ENCODE measurements around the gene CFAP206.

The CFAP206 gene

GRCh38 chr6:87407901-87408720 is at the start of gene CFAP206:
Gene CFAP206 (plus strand): TSS chr6:87407972. CDS start chr6:87409840, 1,868 bp downstream.
- DNase-seq = peak; percentile 79

DNA sequence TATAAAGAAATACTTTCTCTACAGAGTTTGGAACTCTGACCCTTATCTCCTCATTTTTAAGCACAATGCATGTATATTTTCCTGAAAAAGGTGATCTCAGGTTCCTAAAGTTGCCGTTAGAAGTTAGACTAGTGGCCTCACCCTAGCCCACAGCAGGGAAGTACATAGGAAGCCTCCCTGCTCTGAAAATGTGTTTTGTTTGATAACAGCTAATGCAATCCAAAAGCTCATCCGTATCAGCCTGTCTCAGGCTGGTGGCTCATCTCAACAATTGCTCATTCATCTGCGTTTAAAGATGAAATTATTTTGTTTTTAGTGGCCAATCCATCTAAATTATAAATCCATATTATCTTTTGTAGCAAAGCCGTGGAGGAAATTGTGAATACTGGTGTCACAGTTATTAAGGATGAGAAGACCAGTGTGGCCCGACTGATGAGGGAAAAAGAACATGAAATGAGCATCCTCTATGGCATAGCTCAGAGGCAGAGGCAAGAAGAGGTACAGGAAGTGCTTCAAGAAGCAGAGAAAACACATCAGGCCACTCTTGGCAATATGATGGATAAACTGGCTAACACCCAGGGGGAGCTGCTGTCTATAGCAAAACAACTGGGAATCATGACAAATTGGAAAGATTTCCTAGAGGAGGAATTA is 43.0 kb upstream of the CFAP206 start:
- DNase-seq = no peak

DNA sequence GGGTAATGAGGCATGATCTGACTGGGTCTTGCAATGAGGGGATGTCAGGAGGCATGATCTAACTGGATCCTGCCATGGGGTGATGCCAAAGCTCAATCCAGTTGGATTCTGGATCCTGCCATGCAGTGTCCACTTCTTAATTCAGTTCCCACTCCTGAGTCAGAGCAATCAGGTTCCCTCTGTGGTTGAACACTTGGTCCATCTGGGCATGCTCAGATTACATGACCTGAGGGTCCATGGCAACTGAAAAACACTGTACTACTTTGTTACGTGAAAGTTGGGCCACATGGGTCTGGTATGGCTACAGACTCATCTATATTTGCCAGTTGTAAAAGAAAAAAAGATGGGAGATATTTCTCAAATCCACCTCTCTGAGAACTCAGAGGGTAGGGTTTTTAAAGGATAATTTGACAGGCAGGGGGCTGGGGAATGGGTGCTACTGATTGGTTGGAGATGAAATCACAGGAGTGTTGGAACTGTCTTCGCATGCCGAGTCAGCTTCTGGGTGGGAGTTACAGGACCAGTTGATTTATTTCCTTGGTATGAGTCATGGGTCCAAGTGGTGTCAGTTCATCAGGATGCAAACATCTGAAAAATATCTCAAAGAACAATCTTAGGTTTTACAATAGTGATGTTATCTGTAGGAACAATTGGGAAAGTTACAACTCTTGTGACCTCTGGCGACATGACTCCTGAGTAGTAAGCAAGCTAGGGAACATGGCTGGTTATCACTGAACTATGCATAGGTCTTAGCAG is 41.5 kb upstream of the CFAP206 start:
- DNase-seq = no peak

DNA sequence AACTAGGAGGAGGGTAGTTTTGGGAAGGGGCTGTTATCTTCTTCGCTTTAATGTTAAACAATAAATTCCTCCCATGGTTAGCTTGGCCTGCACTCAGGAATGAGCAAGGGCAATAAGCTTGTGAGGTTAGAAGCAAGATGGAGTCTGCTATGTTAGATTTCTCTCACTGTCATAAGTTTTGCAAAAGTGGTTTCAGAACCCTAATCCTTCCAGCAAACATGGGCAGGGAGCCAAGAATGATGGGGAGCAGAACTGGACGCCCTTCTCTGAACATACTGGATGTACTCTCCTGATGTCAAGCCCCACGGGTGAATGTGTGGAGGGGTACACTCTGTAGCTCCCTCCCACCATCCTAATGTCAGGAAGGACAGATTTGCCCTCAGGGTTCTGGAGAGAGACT is 40.9 kb upstream of the CFAP206 start:
- no peak for DNase-seq

DNA sequence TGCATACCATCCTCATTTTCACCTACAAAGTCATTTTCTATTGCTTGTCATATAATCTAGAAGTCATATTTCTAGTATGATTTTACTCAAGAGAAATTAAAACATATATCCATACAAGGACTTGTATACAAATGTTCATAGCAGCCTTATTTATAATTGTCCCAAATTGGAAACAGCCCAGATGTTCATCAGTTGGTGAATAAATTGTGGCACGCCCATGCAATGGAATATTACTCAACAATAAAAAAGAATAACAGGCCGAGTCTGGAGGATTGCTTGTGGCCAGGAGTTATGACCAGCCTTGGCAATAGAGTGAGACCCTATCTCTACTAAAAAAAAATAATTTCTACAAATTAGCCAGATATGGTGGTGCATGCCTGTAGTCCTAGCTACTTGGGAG is 34.4 kb upstream of the CFAP206 start:
- DNase-seq = no peak

GRCh38 chr6:87375315-87375714 is 32.5 kb upstream of the CFAP206 start:
- DNase-seq = no peak

- DNase-seq = no peak
Measured at GRCh38 chr6:87376643-87377042, 31.1 kb upstream of the CFAP206 start.

- no peak for DNase-seq
Measured at GRCh38 chr6:87378947-87379346, 28.8 kb upstream of the CFAP206 start.

DNA sequence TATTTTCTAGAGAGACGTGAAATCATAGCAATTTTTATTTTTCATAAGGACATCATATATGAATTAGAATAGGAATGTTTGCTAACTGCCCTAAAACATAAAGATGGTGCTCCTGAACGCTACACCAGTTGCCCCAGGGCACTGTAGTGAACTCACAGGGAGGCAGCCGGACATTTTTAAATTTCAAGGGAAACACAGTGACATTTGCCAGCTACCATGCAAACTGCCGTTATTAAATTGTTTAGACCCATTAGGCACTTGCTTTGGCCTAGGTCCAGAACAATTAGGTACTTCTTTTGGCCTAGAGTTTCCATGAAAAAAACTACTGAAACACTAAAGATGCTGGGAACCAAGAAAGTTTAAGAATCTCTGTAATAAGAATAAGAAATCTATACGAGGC is 24.9 kb upstream of the CFAP206 start:
- no peak for DNase-seq

DNA sequence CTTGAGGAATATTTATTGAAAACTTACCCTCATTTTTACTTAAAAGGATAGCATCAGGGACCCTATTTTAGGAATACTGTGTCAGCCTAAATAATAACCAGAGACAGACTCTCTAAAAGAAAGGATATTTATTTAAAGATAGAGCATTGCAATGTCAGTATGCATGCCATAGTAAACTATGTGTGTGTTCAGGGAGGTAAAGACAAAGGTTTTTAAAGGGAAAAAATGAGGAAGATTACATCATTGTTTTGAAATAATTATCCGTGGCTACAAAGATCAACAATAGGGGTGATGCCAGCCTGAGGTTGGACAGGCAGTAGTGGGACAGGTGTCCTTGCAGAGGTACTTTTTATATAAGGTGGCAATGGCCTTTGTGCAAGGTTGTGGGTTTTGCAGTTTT is 23.7 kb upstream of the CFAP206 start:
- no peak for DNase-seq

- no peak for DNase-seq
Measured at GRCh38 chr6:87384449-87384848, 23.3 kb upstream of the CFAP206 start.

DNA sequence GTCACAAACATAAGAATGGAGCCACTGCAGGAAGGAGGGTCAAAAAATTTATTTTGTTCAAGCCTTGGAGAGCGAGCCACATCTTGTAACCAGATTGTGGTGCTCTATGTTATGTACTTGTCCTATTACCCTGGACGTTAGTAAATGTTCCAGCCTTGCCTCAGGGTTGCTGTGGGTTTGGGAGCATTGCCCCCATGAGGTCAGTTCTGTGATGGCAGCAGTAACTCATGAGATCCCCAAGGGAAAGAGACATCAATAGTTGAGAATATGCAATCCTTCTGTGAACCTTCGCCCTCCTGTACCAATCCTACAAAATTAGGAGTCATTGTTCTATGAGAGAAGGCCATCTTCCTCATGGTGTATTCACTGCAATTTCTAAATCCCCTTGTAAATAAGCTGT is 16.4 kb upstream of the CFAP206 start:
- no peak for DNase-seq

DNA sequence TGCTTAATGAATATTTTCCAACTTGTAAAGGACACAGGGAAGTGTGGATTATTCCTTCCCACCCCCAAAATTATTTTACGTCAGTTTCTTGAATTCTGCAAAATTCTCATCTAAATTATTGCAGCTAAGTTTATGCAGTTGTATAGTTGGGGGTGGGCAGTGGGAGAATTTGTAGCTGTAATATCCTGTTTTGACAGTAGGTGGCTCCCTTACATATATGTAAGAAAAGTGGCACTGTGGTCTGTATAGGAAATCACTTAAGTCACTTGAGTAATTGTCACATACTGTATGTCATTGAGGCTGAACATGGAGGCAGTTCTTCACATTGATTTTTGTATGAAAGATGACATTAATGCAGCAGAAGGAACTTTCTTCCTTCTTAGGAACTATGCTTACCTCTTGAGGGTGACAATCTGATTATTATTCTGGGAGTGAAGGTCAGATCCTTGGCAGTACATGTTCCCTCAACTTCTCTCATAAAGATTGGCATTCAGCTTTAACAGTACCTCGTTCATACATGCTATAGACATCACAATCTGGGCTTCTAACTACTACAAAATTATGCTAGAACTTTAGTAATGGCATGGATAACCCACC is 14.6 kb upstream of the CFAP206 start:
- DNase-seq = no peak

DNA sequence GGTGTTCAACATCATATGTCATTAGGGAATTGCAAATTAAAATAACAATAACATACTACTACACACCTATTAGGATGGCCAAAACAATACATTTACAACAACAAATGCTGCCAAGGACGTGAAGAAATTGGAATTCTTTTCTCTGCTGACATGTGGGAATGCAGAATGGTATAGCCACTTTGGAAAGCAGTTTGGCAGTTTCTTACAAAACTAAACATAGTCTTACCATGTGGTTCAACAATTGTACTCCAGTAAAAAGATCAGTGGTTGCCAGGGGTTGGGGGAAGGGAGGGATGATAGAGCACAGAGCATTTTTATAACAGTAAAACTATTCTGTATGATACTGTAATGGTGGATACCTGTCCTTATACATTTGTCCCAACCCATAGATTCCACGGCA is 12.3 kb upstream of the CFAP206 start:
- no peak for DNase-seq

DNA sequence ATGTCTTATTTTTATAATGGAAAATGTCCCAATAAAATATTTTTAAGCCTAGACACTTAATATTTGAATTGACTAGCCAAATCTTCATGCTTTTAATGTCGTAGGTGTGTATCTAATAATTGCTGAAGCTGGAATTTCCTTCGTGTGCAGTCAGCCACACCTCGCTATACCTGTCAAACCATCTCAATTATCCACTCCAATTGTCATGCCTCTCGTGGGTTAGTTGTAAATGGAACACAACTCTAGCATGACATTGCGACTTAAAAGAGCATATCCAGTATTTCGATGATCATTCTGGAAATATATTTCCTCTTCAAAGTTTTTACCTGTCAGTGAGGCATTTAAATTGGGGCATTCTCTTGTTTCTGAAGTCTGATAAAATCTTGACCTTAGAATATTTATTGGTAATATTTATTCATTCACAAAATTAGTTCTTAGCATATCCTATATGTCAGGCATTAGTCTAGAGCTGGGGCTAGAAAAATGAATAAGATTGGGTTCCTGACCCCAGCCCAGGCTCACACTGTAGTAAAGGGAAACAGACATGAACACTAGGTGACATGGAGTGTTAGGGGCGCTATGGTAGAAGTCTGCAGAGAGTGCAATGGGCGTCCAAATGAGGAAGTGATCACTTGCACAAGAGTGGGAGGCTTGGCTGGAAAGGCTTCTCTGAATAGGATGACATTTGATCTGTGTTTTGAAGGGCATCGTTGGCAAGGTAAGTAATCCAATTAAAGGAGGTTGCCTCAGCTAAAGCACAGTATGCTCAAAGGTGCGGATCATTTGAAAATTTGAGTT is 11.0 kb upstream of the CFAP206 start:
- DNase-seq = no peak

- no peak for DNase-seq
Measured at GRCh38 chr6:87397656-87398055, 10.1 kb upstream of the CFAP206 start.

GRCh38 chr6:87401832-87402231 is 5.9 kb upstream of the CFAP206 start:
- no peak for DNase-seq

GRCh38 chr6:87407561-87407900 is 241 bp upstream of the CFAP206 start:
- DNase-seq = no peak

DNA sequence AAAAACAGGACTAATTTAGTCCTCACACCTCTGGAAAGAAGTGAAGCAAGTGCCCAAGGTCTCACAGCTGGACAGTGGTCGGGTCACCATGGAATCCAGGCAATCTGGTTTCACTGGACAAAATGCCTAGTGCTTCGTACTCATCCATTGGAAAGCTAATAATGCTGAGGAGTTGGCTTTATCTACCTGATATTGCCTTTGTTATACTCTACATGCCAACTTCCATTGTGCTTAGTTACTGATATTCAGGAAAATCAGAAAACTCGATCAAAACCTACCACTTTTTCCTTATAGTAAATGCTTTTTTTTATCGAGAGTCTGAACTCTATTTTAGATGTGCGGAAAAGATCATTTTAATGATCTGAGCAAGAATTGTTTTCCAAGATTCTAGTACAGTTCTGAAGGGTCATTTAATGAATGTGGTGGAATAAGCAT is 966 bp downstream of the CFAP206 start:
- no peak for DNase-seq

DNA sequence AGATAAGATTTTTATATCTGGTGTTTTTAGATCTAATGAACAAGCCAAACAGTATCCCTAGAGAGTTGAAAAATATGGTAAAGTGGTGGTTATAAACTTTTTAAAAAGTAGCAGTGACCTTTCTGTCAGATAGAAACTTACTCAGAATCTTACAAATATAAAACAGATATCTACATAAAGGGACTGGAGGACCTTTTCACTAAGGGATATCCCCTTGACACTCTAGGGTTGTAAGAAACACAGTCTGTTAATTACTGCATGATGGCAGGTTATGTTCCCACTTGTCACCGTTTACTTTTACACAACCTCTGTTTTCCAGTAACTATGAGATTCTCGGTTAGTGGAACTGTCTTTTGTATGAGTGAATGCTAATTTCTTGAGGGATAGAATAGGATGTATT is 11.5 kb downstream of the CFAP206 start:
- DNase-seq = no peak

GRCh38 chr6:87420360-87420759 is 12.6 kb downstream of the CFAP206 start:
- no peak for DNase-seq

GRCh38 chr6:87421576-87421975 is 13.8 kb downstream of the CFAP206 start:
- DNase-seq = no peak

DNA sequence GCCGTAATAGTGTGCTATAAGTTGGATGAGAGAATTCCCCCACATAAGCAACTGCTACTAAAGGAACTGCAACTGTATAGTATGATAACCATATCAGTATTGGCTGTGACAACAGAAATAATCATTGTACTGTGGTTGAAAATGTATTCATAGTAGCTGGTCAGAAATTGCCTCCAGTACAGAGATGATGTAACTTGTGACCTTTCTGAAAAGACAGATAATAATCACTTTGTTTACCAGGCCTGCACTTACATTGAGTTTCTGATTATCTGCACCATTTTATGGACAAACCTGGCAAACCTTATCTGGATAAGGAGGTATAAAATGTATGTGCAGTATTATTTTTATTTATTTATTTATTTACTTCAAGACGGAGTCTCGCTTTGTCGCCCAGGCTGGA is 19.0 kb downstream of the CFAP206 start:
- DNase-seq = no peak

Measured in stimulated activated CD4-positive, alpha-beta T cell treated with anti-CD3 and anti-CD28 coated beads, Interleukin-4, amount 100 ng/mL, for 1 hour (primary cell).